HG02623 (cell line): Measurements from ENCODE around the gene IRF4.

Source experiments
- ATAC-seq: cut with Tn5 transposase; IDR thresholded peaks from one replicate; pipeline ENCODE4 v1.9.1; 2021; ENCODE audit warnings: moderate library complexity; ENCODE audit not compliant: unreplicated experiment

The IRF4 gene

DNA sequence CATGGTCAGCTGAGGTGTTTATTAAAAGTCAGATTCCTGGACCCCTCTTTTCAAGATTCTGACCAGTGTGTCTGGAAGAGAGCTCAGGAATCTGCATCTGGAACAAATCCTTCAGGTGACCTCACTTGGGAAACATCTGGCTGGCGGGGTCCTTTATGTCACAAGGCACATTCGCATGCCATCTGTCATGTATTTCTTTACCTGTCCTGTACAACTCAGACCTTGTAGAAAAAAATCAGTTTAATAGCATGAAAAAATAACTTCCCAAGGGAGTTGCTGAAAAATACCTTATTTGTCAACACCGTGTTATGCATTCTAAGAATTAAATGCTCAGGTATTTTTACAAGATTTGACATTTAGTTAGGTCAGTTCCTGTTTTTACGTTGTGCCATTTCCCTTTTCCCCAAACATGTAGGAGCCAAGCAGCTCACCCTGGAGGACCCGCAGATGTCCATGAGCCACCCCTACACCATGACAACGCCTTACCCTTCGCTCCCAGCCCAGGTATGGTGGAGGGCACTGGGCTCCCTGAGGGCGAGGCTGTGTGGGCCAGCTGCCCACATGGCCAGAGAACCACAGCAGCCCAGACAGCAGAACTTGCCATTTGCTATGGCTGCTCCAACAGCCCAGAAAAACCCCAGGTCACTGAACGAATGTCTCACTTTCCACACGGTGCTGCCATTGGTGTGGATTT, 4.0 kb downstream of the IRF4 start:
- no peak for ATAC-seq

DNA sequence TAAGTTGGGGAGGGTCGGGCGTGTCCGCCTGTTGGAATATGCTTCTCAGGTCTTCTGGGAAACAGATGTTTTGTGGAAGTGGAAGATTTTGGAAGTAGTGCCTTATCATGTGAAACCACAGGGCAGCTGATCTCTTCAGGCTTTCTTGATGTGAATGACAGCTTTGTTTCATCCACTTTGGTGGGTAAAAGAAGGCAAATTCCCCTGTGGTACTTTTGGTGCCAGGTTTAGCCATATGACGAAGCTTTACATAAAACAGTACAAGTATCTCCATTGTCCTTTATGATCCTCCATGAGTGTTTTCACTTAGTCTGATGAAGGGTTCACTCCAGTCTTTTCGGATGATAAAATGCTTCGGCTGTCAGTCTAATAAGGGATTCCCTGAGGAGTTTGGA, 4.6 kb downstream of the IRF4 start:
- ATAC-seq: no peak

DNA sequence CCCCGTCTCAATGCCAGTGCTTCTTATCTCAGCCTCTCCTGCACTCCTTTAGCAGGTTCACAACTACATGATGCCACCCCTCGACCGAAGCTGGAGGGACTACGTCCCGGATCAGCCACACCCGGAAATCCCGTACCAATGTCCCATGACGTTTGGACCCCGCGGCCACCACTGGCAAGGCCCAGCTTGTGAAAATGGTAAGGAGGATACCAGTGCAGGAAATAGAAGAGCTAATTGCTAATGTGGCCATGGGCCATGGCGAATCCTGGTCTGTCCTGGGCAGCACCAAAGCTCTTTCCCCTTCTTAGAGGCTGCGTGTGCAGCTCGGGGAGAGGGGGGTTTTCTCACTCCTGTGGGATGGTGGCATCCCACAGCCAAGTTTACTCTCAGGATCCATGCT, 5.5 kb downstream of the IRF4 start:
- ATAC-seq: no peak

- ATAC-seq: no peak
These were observed 6.1 kb downstream of the IRF4 start for GRCh38 chr6:397604-398003.

DNA sequence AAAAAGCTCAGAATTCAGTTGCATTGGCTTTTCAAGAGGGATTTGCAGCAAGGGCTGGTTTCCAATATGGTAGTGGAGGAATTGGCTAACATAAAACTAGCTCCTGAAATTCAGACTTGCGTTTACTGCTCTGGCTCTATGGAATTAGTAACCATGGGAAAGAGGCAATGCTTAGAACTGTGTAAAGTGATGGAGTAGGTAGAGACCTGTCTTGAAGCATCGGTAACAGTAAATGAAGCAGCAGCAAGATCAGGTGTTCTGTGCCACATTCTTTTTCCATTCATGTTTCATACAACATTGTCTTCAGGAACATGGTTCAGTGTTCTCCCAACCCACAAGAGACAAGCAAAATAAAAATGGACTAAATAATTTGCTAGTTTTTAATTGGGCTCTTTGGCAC, 6.5 kb downstream of the IRF4 start:
- no peak for ATAC-seq

GRCh38 chr6:398558-399078, 7.1 kb downstream of the IRF4 start:
- ATAC-seq: no peak

GRCh38 chr6:399785-400534, 8.4 kb downstream of the IRF4 start:
- no peak for ATAC-seq

GRCh38 chr6:400815-401214, 9.3 kb downstream of the IRF4 start:
- ATAC-seq: no peak

- ATAC-seq: no peak
These were observed 9.9 kb downstream of the IRF4 start for GRCh38 chr6:401239-401993.

DNA sequence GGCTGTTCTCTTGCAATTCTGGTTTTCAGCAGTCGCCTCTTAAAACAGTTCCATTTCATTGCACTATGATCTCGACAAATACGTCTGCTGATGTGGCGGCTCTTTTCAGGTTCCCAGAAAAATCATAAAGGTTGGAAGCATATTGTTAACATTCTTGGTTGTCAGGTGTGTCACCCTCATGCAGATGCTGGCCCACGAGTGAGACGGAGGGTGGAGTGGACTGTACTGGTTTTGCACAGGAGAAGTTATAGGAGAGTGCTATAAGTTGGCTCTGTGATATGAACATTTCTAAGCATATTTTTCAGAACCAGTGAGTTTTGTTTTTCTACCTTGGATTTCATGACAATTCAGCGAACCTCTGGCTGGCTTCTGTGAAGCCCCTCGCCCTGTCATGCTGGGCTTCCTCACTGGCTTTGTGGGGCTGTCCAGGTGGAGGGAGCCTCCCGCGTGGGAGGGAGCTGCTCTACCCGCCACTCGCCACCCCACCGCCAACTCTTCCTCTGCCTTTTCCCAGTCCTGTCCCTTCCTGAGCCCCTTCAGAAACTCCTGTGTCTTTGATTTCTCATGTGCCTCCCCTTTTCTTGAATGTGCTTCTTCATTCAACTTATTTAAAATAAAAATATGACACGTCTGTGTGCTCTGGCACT, 10.6 kb downstream of the IRF4 start:
- ATAC-seq: no peak

GRCh38 chr6:402901-403658, 11.5 kb downstream of the IRF4 start:
- no peak for ATAC-seq

DNA sequence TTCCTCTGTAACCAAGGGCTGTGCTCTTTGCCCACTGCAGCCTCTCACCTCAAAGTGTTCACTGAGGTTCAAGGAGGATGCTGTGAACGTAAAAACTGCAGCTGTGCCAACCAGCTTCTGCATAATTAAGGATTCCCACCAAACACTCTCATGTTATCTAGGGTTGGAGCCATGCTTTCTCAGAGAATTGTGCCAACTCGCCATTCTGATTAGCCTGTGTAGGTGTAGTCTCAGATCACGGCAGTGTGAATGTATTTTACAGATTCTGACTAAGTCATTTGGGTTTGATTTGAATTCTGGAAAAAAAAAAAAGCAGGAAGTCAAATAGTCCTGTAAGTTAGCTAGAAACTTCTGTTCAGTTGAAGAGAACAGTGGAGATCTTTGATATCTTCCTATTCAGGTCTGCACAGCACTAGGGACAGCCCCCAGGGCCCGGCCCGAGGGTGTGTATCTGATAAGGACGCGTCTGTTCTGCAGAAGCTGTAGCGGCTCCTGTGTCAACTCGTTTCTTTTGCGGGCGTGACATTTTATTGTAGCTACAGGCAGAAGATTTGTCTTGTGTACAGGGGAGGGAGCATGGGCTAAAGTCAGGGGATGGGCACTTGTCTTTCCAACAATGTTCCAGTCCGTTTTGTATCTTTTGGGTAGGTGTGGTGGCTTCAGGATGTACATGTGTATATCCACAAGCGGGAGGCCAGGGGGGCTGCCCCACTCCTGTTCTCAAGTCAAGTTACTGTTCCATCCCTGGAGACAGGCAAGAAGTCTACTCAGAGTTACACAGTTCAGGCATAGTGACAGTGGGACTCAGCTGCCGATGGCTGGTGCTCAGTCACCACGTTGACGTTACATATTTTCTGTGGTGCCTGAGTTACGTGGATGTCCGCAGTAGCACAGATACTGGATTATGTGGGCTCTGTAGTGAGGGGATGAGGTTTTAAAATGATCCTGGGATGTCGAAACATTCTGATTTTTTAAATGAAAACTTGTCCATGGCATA, 12.4 kb downstream of the IRF4 start:
- no peak for ATAC-seq

DNA sequence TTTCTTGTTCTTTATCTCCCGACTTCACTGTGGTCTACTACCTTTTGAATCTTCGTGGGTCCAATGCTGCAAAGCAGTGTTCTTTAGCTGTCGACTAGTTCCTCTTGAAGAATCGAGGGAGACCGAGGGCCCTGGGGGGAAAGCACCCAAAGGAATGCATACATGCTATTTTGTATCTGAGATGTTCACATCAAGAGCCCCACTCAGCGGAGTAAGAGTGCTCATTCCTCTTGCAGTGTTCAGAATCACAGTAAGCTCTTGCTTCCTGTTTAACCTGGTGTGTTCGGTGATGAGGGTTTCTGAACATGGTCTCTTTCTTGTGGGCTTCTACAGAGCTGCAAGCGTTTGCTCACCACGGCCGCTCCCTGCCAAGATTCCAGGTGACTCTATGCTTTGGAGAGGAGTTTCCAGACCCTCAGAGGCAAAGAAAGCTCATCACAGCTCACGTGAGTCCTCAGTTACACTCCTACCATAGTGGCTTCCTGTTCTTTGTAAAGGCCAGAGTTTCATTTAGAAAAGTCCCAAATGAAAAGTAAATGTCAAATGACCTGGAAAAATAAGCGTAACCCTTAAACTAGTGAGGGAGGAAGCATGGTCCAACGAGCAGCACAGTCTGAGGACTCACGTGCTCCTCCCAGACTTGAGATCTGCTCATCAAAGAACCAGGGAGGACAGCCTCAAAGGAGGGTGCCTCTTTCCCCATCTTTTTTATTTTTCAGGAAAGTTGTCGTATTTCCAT, 13.3 kb downstream of the IRF4 start:
- no peak for ATAC-seq

GRCh38 chr6:408148-408547, 16.6 kb downstream of the IRF4 start:
- ATAC-seq: no peak

DNA sequence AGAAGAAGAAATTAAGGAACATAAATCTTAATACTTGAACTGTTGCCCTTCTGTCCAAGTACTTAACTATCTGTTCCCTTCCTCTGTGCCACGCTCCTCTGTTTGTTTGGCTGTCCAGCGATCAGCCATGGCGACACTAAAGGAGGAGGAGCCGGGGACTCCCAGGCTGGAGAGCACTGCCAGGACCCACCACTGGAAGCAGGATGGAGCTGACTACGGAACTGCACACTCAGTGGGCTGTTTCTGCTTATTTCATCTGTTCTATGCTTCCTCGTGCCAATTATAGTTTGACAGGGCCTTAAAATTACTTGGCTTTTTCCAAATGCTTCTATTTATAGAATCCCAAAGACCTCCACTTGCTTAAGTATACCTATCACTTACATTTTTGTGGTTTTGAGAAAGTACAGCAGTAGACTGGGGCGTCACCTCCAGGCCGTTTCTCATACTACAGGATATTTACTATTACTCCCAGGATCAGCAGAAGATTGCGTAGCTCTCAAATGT, 17.1 kb downstream of the IRF4 start:
- ATAC-seq: no peak

DNA sequence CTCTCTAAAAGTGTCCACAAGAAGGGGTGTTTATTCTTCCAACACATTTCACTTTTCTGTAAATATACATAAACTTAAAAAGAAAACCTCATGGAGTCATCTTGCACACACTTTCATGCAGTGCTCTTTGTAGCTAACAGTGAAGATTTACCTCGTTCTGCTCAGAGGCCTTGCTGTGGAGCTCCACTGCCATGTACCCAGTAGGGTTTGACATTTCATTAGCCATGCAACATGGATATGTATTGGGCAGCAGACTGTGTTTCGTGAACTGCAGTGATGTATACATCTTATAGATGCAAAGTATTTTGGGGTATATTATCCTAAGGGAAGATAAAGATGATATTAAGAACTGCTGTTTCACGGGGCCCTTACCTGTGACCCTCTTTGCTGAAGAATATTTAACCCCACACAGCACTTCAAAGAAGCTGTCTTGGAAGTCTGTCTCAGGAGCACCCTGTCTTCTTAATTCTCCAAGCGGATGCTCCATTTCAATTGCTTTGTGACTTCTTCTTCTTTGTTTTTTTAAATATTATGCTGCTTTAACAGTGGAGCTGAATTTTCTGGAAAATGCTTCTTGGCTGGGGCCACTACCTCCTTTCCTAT, 17.9 kb downstream of the IRF4 start:
- ATAC-seq: no peak

- no peak for ATAC-seq
These were observed 19.2 kb downstream of the IRF4 start for GRCh38 chr6:410555-411395.
